ENCODE data around the gene PPP1R12C.
"Not testable (repeated sequence)": the region's sequence is repeated elsewhere in the genome, so short reads cannot be mapped to it uniquely, and the experiment has no call there.

PPP1R12C gene

GRCh38 chr19:55070466-55071128 is 46.8 kb downstream of the PPP1R12C start:
- no peak for DNase-seq

GRCh38 chr19:55069865-55070197 is 47.6 kb downstream of the PPP1R12C start:
- no peak for DNase-seq

GRCh38 chr19:55068950-55069864 is 48.2 kb downstream of the PPP1R12C start:
- DNase-seq = no peak

GRCh38 chr19:55067869-55068268 is 49.6 kb downstream of the PPP1R12C start:
- DNase-seq = no peak

- no peak for DNase-seq
Observed at GRCh38 chr19:55066107-55066709, 51.2 kb downstream of the PPP1R12C start.

- DNase-seq = not testable (repeated sequence)
Observed at GRCh38 chr19:55065516-55065915, 51.9 kb downstream of the PPP1R12C start.

- no peak for DNase-seq
Observed at GRCh38 chr19:55063492-55063843, 54.0 kb downstream of the PPP1R12C start.

- DNase-seq = peak; percentile 98
Observed at GRCh38 chr19:55062735-55063491, 54.5 kb downstream of the PPP1R12C start, which contains the start of gene RDH13. TSS of gene RDH13 (minus strand) at chr19:55063148. CDS start at chr19:55063032, 116 bp downstream.

GRCh38 chr19:55060287-55060686 is 57.1 kb downstream of the PPP1R12C start:
- not testable (repeated sequence) for DNase-seq

- DNase-seq = no peak
Observed at GRCh38 chr19:55058781-55059610, 58.4 kb downstream of the PPP1R12C start.

GRCh38 chr19:55056827-55057226 is 60.6 kb downstream of the PPP1R12C start:
- DNase-seq = no peak

GRCh38 chr19:55053735-55054134 is 63.7 kb downstream of the PPP1R12C start:
- DNase-seq = no peak

- DNase-seq = no peak
Observed at GRCh38 chr19:55050749-55051532, 66.5 kb downstream of the PPP1R12C start.

- DNase-seq = no peak
Observed at GRCh38 chr19:55048446-55048845, 69.0 kb downstream of the PPP1R12C start.

- no peak for DNase-seq
Observed at GRCh38 chr19:55047951-55048350, 69.5 kb downstream of the PPP1R12C start.

GRCh38 chr19:55046975-55047622 is 70.3 kb downstream of the PPP1R12C start:
- DNase-seq = no peak

- no peak for DNase-seq
Observed at GRCh38 chr19:55044771-55045716, 72.4 kb downstream of the PPP1R12C start.

GRCh38 chr19:55044286-55044685 is 73.2 kb downstream of the PPP1R12C start:
- no peak for DNase-seq

GRCh38 chr19:55042688-55043087 is 74.7 kb downstream of the PPP1R12C start:
- DNase-seq = no peak

- DNase-seq = no peak
Observed at GRCh38 chr19:55042344-55042678, 75.1 kb downstream of the PPP1R12C start.

Data from suppressor macrophage treated with lipopolysaccharide for 4 hours (primary cell).